HFFc6 (cell line): ENCODE data around the gene MOB2. TPM values are rescaled to one million over a fixed set of nuclear protein-coding genes. Genes with fewer than 3 reads are reported as not detected.

Source experiments
- DNase-seq: peaks from one replicate; pipeline ENCODE4 v3.0.0-alpha.2; 2018
- H3K27ac Mint-ChIP-seq: 2 replicates; pipeline ENCODE4 v1.8.0; 2020; ENCODE audit warnings: mild to moderate bottlenecking, mixed read lengths
- H3K27me3 Mint-ChIP-seq: 2 replicates; pipeline ENCODE4 v1.8.0; 2021; ENCODE audit warnings: mild to moderate bottlenecking, moderate library complexity, mixed read lengths; ENCODE audit not compliant: insufficient read depth
- H3K36me3 Mint-ChIP-seq: 2 replicates; pipeline ENCODE4 v1.8.0; 2021; ENCODE audit warnings: low read depth, mixed read lengths
- H3K4me1 Mint-ChIP-seq: 2 replicates; pipeline ENCODE4 v1.8.0; 2020; ENCODE audit warnings: low read depth, mixed read lengths
- H3K4me3 Mint-ChIP-seq: 2 replicates; pipeline ENCODE4 v1.8.0; 2020; ENCODE audit warnings: mild to moderate bottlenecking, moderate library complexity, mixed read lengths
- H3K9me3 Mint-ChIP-seq: 2 replicates; pipeline ENCODE4 v1.8.0; 2020; ENCODE audit warnings: mild to moderate bottlenecking, mixed read lengths
- total RNA-seq, 6 experiments: library from RNA; stranded (reverse); fragmentation: NEBNext Ultra II Directional; extraction: Animal tissue kit (Norgen Biotek cat#: 25700); gene quantifications; 2 replicates in 1 of 6; 3 replicates in 5 of 6; pipeline ENCODE4 v1.2.3, GENCODE V29; 2021
- TF ChIP-seq, protein P1 (sequence below): fragments of 200-600 bp; sonication (generic); IDR thresholded peaks from 2 replicates; pipeline ENCODE4 v1.5.0; 2021; ENCODE audit warnings: antibody characterized with exemption, mild to moderate bottlenecking

MOB2 gene
- total RNA-seq, 6 experiments from 2014 or later = 19.6 to 27.4 (median 21.4) TPM

DNA sequence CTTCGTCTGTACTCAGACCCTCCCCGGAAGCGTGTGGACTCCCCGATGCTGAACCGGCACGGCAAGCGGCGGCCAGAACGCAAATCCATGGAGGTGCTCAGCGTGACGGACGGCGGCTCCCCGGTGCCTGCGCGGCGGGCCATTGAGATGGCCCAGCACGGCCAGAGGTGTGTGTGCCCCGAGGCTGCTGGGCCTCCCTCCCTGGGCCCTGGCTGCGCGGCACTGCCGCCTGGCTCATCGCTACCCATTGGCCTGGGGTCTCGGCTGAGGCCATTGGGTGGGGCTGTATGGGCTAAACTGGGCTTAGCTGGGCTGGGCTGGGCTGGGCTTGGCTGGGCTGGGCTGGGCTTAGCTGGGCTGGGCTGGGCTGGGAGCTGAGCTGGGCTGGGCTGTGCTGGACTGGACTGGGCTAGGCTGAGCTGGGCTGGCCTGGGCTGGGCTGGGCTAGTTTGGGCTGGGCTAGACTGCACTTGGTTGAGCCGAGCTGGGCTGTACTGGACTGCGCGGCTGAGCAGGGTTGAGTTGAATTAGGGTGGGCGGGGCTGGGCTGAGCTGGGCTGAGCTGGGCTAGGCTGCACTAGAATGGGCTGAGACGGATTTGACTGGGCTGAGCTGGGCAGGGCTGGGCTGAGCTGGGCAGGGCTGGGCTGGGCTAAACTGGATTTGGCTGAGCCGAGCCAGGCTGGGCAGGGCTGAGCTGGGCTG lies 40.7 kb downstream of the MOB2 start:
- no peaks in the 10 kb centered on the region for H3K9me3 Mint-ChIP-seq
- no peaks in the 10 kb centered on the region for H3K4me1 Mint-ChIP-seq
- peaks cover 1% of the 10 kb centered on the region for H3K27me3 Mint-ChIP-seq
- no peak overlapping the region for H3K4me3 Mint-ChIP-seq
- H3K36me3 Mint-ChIP-seq = no peaks in the 10 kb centered on the region
- TF ChIP-seq, protein P1, sequence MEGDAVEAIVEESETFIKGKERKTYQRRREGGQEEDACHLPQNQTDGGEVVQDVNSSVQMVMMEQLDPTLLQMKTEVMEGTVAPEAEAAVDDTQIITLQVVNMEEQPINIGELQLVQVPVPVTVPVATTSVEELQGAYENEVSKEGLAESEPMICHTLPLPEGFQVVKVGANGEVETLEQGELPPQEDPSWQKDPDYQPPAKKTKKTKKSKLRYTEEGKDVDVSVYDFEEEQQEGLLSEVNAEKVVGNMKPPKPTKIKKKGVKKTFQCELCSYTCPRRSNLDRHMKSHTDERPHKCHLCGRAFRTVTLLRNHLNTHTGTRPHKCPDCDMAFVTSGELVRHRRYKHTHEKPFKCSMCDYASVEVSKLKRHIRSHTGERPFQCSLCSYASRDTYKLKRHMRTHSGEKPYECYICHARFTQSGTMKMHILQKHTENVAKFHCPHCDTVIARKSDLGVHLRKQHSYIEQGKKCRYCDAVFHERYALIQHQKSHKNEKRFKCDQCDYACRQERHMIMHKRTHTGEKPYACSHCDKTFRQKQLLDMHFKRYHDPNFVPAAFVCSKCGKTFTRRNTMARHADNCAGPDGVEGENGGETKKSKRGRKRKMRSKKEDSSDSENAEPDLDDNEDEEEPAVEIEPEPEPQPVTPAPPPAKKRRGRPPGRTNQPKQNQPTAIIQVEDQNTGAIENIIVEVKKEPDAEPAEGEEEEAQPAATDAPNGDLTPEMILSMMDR = no peak
- H3K27ac Mint-ChIP-seq = no peak overlapping the region
- DNase-seq = no peak

DNA sequence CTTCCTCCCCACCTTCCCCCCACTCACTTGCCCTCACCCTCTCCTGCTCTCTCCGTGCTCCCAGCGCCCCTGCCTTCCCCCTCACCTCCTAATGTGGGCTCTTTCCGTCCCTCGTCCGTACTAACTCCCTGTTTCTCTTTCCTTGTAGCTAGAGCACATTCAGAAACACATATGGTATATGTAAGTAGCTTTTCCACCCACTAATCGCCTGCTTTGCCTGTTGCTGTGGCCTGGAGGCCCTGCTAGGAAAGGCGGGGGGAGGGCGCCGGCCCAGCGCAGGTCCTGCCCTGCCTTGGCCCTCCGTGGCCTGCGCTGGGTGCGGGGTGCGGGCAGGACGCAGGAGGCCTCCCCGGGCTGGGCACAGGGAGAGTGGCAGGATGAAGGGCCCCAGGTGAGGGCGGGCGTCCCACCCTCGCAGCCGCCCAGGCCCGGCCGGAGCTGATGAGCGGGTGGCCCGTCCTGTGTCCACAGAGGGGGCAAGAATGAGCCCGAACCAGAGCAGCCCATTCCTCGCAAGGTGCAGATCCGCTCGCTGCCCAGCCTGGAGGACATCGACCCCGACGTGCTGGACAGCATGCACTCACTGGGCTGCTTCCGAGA lies 41.7 kb downstream of the MOB2 start:
- Mint-ChIP-seq H3K27me3 (peaks cover 1% of the 10 kb centered on the region), H3K4me3 (no peak overlapping the region), H3K36me3 (no peaks in the 10 kb centered on the region), H3K27ac (no peak overlapping the region), H3K9me3 (no peaks in the 10 kb centered on the region), H3K4me1 (no peaks in the 10 kb centered on the region)
- TF ChIP-seq, protein P1 = no peak
- DNase-seq = no peak

DNA sequence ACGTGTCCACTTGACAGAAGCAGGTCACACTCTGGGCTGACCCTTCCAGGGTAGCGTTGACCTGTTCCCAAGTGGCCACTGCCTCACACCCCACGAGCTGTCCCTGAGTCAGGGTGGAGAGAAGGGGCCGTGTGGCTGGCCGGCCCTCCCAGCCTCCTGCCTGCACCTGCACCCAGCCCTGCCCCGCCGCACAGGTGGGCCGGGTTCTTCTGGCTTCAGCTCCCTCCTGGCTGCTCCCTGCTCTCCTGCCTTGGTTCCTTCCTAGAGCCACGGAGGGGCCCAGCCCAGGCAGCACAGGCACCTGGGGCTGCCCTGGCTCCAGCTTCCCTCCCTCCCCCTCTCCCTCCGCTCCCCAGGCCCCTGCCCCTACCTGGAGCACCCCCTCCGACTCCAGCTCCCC lies 42.3 kb downstream of the MOB2 start:
- TF ChIP-seq, protein P1 = no peak
- Mint-ChIP-seq H3K9me3 (no peaks in the 10 kb centered on the region), H3K27ac (no peak overlapping the region), H3K27me3 (peaks cover 1% of the 10 kb centered on the region), H3K36me3 (no peaks in the 10 kb centered on the region), H3K4me1 (no peaks in the 10 kb centered on the region), H3K4me3 (no peak overlapping the region)
- DNase-seq = no peak

DNA sequence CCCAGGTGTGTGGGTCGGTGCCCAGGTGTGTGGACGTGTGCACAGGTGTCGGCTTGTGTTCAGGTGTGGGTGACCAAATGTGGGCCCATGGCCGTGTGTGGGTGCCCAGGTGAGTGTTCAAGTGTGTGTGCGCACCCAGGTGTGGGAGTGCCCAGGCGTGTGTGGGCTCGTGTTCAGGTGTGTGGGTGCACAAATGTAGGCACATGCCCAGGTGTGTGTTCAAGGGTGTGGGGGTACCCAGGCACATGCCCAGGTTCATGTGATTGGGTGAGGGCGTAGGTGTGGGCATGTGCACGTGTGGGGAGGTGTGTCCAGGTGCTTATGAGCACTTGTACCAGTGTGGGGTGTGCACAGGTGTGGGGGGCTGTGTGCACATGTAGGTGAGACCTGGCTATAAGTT lies 42.8 kb downstream of the MOB2 start:
- no peak for DNase-seq
- TF ChIP-seq, protein P1 = no peak
- Mint-ChIP-seq H3K36me3 (no peaks in the 10 kb centered on the region), H3K9me3 (no peaks in the 10 kb centered on the region), H3K27ac (no peak overlapping the region), H3K27me3 (peaks cover 1% of the 10 kb centered on the region), H3K4me1 (no peaks in the 10 kb centered on the region), H3K4me3 (no peak overlapping the region)

DNA sequence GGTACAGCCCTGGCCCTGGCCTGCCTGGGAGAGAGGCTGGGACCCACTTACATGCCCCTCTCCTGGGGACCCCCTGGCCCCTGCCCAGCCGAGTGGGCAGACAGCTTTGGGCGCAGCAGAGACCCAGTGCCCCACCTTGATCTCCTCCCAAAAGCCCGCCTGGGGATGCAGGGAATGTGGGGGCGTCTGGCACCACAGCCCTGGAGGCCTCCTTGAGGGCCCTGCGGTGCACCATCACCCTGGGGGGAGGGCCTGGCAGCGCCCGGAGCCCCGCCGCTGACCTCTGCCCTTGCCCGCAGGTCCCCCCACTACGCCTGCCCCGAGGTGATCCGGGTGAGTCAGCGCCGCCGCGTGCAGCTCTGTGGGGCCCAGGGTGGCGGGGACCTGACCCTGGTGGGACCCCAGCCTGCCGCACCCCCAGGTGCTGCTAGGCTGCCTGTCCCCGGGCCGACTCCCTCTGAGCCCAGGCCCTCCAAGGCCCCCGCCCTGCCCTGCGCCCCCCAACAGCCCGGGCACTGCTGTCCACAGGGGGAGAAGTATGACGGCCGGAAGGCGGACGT lies 43.7 kb downstream of the MOB2 start:
- Mint-ChIP-seq H3K27ac (no peak overlapping the region), H3K27me3 (peaks cover 1% of the 10 kb centered on the region), H3K9me3 (no peaks in the 10 kb centered on the region), H3K4me3 (no peak overlapping the region), H3K36me3 (no peaks in the 10 kb centered on the region), H3K4me1 (no peaks in the 10 kb centered on the region)
- TF ChIP-seq, protein P1 = no peak
- no peak for DNase-seq
